ENCODE results near the gene ADCY3. TPM values are rescaled to one million over a fixed set of nuclear protein-coding genes. Genes with fewer than 3 reads are reported as not detected.

ADCY3 gene
- 57.6 and 58.4 TPM in 2 replicates for total RNA-seq (2014; rRNA removed; shearing (Covaris generic); ENCODE audit: low replicate concordance)

- peak within 1 kb of the TSS; percentile 91 for H3K9ac ChIP-seq (ENCODE audit: low read length)
- peaks cover 48% of the 10 kb centered on the region for H3K79me2 ChIP-seq (ENCODE audit: low read length)
- H2AFZ ChIP-seq (ENCODE audit: low read length), result peak within 1 kb of the TSS; percentile 78
- peak within 1 kb of the TSS; percentile 71 for H3K27ac ChIP-seq (ENCODE audit: low read length)
- H3K36me3 ChIP-seq (ENCODE audit: insufficient read depth, low read length), result peaks cover 9% of the 10 kb centered on the region; the same call in 1 of the 2 replicates
- peak; percentile 92 for DNase-seq
- H3K4me2 ChIP-seq (ENCODE audit: low read depth, low read length, poor library complexity, severe bottlenecking), result peak within 1 kb of the TSS; percentile 99
- peaks cover 6% of the 10 kb centered on the region; the same call in 1 of the 2 replicates for H4K20me1 ChIP-seq (ENCODE audit: insufficient read depth, low read depth, low read length)
- no peaks in the 10 kb centered on the region for H3K9me3 ChIP-seq (ENCODE audit: low read length)
- peak within 1 kb of the TSS; percentile 95 for H3K4me3 ChIP-seq (ENCODE audit: low read length)
- H3K4me1 ChIP-seq (ENCODE audit: low read length), result peaks cover 36% of the 10 kb centered on the region
- no peaks in the 10 kb centered on the region for H3K9me2 ChIP-seq (replicated peaks; ENCODE audit: insufficient read depth, low read length)
- no peaks in the 10 kb centered on the region for H3K27me3 ChIP-seq (ENCODE audit: low read length)
Measured at GRCh38 chr2:24920098-24920808, at the start of gene ADCY3. TSS of gene ADCY3 (minus strand) at chr2:24920237. CDS start at chr2:24918987, 1,250 bp downstream.

GRCh38 chr2:24969784-24970183 lies 49.7 kb upstream of the ADCY3 start:
- no peak overlapping the region for H3K9ac ChIP-seq (ENCODE audit: low read length)

GRCh38 chr2:24961903-24962302 lies 41.9 kb upstream of the ADCY3 start:
- H3K4me3 ChIP-seq (ENCODE audit: low read length), result no peak overlapping the region
- no peaks in the 10 kb centered on the region for H3K9me3 ChIP-seq (ENCODE audit: low read length)
- H3K27me3 ChIP-seq (ENCODE audit: low read length), result no peaks in the 10 kb centered on the region
- peaks cover 59% of the 10 kb centered on the region for H3K36me3 ChIP-seq (ENCODE audit: insufficient read depth, low read length)
- peaks cover 17% of the 10 kb centered on the region for H3K79me2 ChIP-seq (ENCODE audit: low read length)
- H2AFZ ChIP-seq (ENCODE audit: low read length), result no peak overlapping the region
- H3K4me2 ChIP-seq (ENCODE audit: low read depth, low read length, poor library complexity, severe bottlenecking), result no peak overlapping the region
- peaks cover 8% of the 10 kb centered on the region for H3K4me1 ChIP-seq (ENCODE audit: low read length)
- no peak overlapping the region for H3K9ac ChIP-seq (ENCODE audit: low read length)
- H3K9me2 ChIP-seq (replicated peaks; ENCODE audit: insufficient read depth, low read length), result no peaks in the 10 kb centered on the region
- no peak overlapping the region for H3K27ac ChIP-seq (ENCODE audit: low read length)
- no peaks in the 10 kb centered on the region for H4K20me1 ChIP-seq (ENCODE audit: insufficient read depth, low read depth, low read length)
- no peak for DNase-seq

More at GRCh38 chr2:24969784-24970183, 49.7 kb upstream of the ADCY3 start:
- no peak for DNase-seq
- H3K4me3 ChIP-seq (ENCODE audit: low read length), result peak overlapping the region; percentile 92; the same call in 1 of the 2 replicates
- peaks cover 42% of the 10 kb centered on the region for H3K79me2 ChIP-seq (ENCODE audit: low read length)
- H4K20me1 ChIP-seq (ENCODE audit: insufficient read depth, low read depth, low read length), result no peaks in the 10 kb centered on the region
- no peaks in the 10 kb centered on the region for H3K9me3 ChIP-seq (ENCODE audit: low read length)
- peaks cover 16% of the 10 kb centered on the region; the same call in 1 of the 2 replicates for H3K36me3 ChIP-seq (ENCODE audit: insufficient read depth, low read length)
- H3K4me2 ChIP-seq (ENCODE audit: low read depth, low read length, poor library complexity, severe bottlenecking), result peak overlapping the region; percentile 85
- H3K27me3 ChIP-seq (ENCODE audit: low read length), result no peaks in the 10 kb centered on the region
- H2AFZ ChIP-seq (ENCODE audit: low read length), result no peak overlapping the region
- no peaks in the 10 kb centered on the region for H3K9me2 ChIP-seq (replicated peaks; ENCODE audit: insufficient read depth, low read length)
- H3K27ac ChIP-seq (ENCODE audit: low read length), result no peak overlapping the region
- H3K4me1 ChIP-seq (ENCODE audit: low read length), result peaks cover 24% of the 10 kb centered on the region

- Histone ChIP-seq H3K36me3 (ENCODE audit: insufficient read depth, low read length) (peaks cover 67% of the 10 kb centered on the region), H3K4me2 (ENCODE audit: low read depth, low read length, poor library complexity, severe bottlenecking) (no peak overlapping the region), H3K27ac (ENCODE audit: low read length) (no peak overlapping the region), H3K27me3 (ENCODE audit: low read length) (no peaks in the 10 kb centered on the region), H3K9me2 (replicated peaks; ENCODE audit: insufficient read depth, low read length) (no peaks in the 10 kb centered on the region), H4K20me1 (ENCODE audit: insufficient read depth, low read depth, low read length) (no peaks in the 10 kb centered on the region), H3K79me2 (ENCODE audit: low read length) (peaks cover 13% of the 10 kb centered on the region), H2AFZ (ENCODE audit: low read length) (no peak overlapping the region), H3K9ac (ENCODE audit: low read length) (no peak overlapping the region), H3K4me3 (ENCODE audit: low read length) (no peak overlapping the region), H3K4me1 (ENCODE audit: low read length) (peaks cover 8% of the 10 kb centered on the region), H3K9me3 (ENCODE audit: low read length) (peaks cover 3% of the 10 kb centered on the region; the same call in 1 of the 2 replicates)
- DNase-seq, result no peak
Measured at GRCh38 chr2:24959761-24960160, 39.7 kb upstream of the ADCY3 start.

- no peak for DNase-seq
- Histone ChIP-seq H3K4me3 (ENCODE audit: low read length) (no peak overlapping the region), H3K27ac (ENCODE audit: low read length) (no peak overlapping the region), H4K20me1 (ENCODE audit: insufficient read depth, low read depth, low read length) (no peaks in the 10 kb centered on the region), H3K27me3 (ENCODE audit: low read length) (no peaks in the 10 kb centered on the region), H3K4me1 (ENCODE audit: low read length) (peaks cover 14% of the 10 kb centered on the region), H3K9ac (ENCODE audit: low read length) (no peak overlapping the region), H2AFZ (ENCODE audit: low read length) (no peak overlapping the region), H3K4me2 (ENCODE audit: low read depth, low read length, poor library complexity, severe bottlenecking) (no peak overlapping the region), H3K9me3 (ENCODE audit: low read length) (peaks cover 3% of the 10 kb centered on the region; the same call in 1 of the 2 replicates), H3K36me3 (ENCODE audit: insufficient read depth, low read length) (peaks cover 70% of the 10 kb centered on the region), H3K9me2 (replicated peaks; ENCODE audit: insufficient read depth, low read length) (no peaks in the 10 kb centered on the region), H3K79me2 (ENCODE audit: low read length) (peaks cover 13% of the 10 kb centered on the region)
Measured at GRCh38 chr2:24958411-24958935, 38.4 kb upstream of the ADCY3 start.

- Histone ChIP-seq H3K36me3 (ENCODE audit: insufficient read depth, low read length) (peaks cover 66% of the 10 kb centered on the region), H3K27me3 (ENCODE audit: low read length) (no peaks in the 10 kb centered on the region), H3K4me1 (ENCODE audit: low read length) (peaks cover 19% of the 10 kb centered on the region), H4K20me1 (ENCODE audit: insufficient read depth, low read depth, low read length) (no peaks in the 10 kb centered on the region), H3K4me2 (ENCODE audit: low read depth, low read length, poor library complexity, severe bottlenecking) (no peak overlapping the region), H3K79me2 (ENCODE audit: low read length) (peaks cover 13% of the 10 kb centered on the region), H3K9me2 (replicated peaks; ENCODE audit: insufficient read depth, low read length) (no peaks in the 10 kb centered on the region), H3K4me3 (ENCODE audit: low read length) (no peak overlapping the region), H3K9ac (ENCODE audit: low read length) (no peak overlapping the region), H3K9me3 (ENCODE audit: low read length) (peaks cover 3% of the 10 kb centered on the region; the same call in 1 of the 2 replicates), H3K27ac (ENCODE audit: low read length) (no peak overlapping the region), H2AFZ (ENCODE audit: low read length) (no peak overlapping the region)
- DNase-seq, result no peak
Measured at GRCh38 chr2:24957976-24958375, 37.9 kb upstream of the ADCY3 start.

- peaks cover 68% of the 10 kb centered on the region for H3K36me3 ChIP-seq (ENCODE audit: insufficient read depth, low read length)
- H3K79me2 ChIP-seq (ENCODE audit: low read length), result peaks cover 12% of the 10 kb centered on the region
- no peaks in the 10 kb centered on the region for H4K20me1 ChIP-seq (ENCODE audit: insufficient read depth, low read depth, low read length)
- no peak overlapping the region for H3K4me3 ChIP-seq (ENCODE audit: low read length)
- no peak overlapping the region for H3K4me2 ChIP-seq (ENCODE audit: low read depth, low read length, poor library complexity, severe bottlenecking)
- H3K4me1 ChIP-seq (ENCODE audit: low read length), result peaks cover 27% of the 10 kb centered on the region
- no peaks in the 10 kb centered on the region for H3K9me2 ChIP-seq (replicated peaks; ENCODE audit: insufficient read depth, low read length)
- H3K27ac ChIP-seq (ENCODE audit: low read length), result no peak overlapping the region
- H3K9me3 ChIP-seq (ENCODE audit: low read length), result peaks cover 3% of the 10 kb centered on the region; the same call in 1 of the 2 replicates
- H3K27me3 ChIP-seq (ENCODE audit: low read length), result no peaks in the 10 kb centered on the region
- H2AFZ ChIP-seq (ENCODE audit: low read length), result no peak overlapping the region
- H3K9ac ChIP-seq (ENCODE audit: low read length), result no peak overlapping the region
- no peak for DNase-seq
Measured at GRCh38 chr2:24957221-24957620, 37.2 kb upstream of the ADCY3 start.

- DNase-seq, result no peak
- H3K79me2 ChIP-seq (ENCODE audit: low read length), result 0 out of 2 replicates have a peak, but pooled peaks cover 4% of the 10 kb centered on the region
- H3K4me3 ChIP-seq (ENCODE audit: low read length), result no peak overlapping the region
- H3K36me3 ChIP-seq (ENCODE audit: insufficient read depth, low read length), result peaks cover 67% of the 10 kb centered on the region
- no peaks in the 10 kb centered on the region for H3K9me2 ChIP-seq (replicated peaks; ENCODE audit: insufficient read depth, low read length)
- H3K9ac ChIP-seq (ENCODE audit: low read length), result no peak overlapping the region
- peaks cover 28% of the 10 kb centered on the region for H3K4me1 ChIP-seq (ENCODE audit: low read length)
- H4K20me1 ChIP-seq (ENCODE audit: insufficient read depth, low read depth, low read length), result no peaks in the 10 kb centered on the region
- H3K27ac ChIP-seq (ENCODE audit: low read length), result no peak overlapping the region
- peaks cover 3% of the 10 kb centered on the region; the same call in 1 of the 2 replicates for H3K9me3 ChIP-seq (ENCODE audit: low read length)
- no peaks in the 10 kb centered on the region for H3K27me3 ChIP-seq (ENCODE audit: low read length)
- H3K4me2 ChIP-seq (ENCODE audit: low read depth, low read length, poor library complexity, severe bottlenecking), result no peak overlapping the region
- no peak overlapping the region for H2AFZ ChIP-seq (ENCODE audit: low read length)
Measured at GRCh38 chr2:24955921-24956320, 35.9 kb upstream of the ADCY3 start.

Measured in Karpas-422 (cell line).